ENCODE measurements around the gene SERPINI1. TPM values are rescaled to one million over a fixed set of nuclear protein-coding genes. Genes with fewer than 3 reads are reported as not detected.

SERPINI1 gene
- total and polyA plus RNA-seq, 9 of the 15 experiments (the other 6 are each of a cell fraction or from before 2014, with no cell fraction given) = 1.6 to 9.9 (median 3.5) TPM

- Histone ChIP-seq H2AFZ (ENCODE audit: low read depth, low read length) (no peak overlapping the region), H3K27me3 (ENCODE audit: control insufficient read depth in 2 of 2, insufficient read depth in 2 of 2, low read length in 2 of 2) (no peaks in the 10 kb centered on the region), H3K27ac (ENCODE audit: extremely low read depth, low read depth, low read length) (no peak overlapping the region), H3K9me1 (ENCODE audit: control insufficient read depth, insufficient read depth, low read length) (no peaks in the 10 kb centered on the region), H3K36me3 (ENCODE audit: control insufficient read depth, insufficient read depth, low read length) (no peaks in the 10 kb centered on the region), H3K79me2 (ENCODE audit: control insufficient read depth, insufficient read depth, low read length) (no peaks in the 10 kb centered on the region), H4K20me1 (replicated peaks; ENCODE audit: control insufficient read depth, insufficient read depth, low read length) (no peaks in the 10 kb centered on the region), H3K9me3 (replicated peaks; ENCODE audit: control insufficient read depth, insufficient read depth, low read depth, low read length) (no peaks in the 10 kb centered on the region), H3K4me2 (ENCODE audit: insufficient read depth, low read length) (no peak overlapping the region), H3K9ac (ENCODE audit: insufficient read depth in 1 of 2, low read depth in 2 of 2, low read length in 2 of 2) (no peak overlapping the region), H3K4me3 (no peak overlapping the region), H3K4me1 (replicated peaks in 1 of 2; ENCODE audit: control insufficient read depth in 2 of 2, insufficient read depth in 2 of 2, low read length in 2 of 2) (no peaks in the 10 kb centered on the region)
- no TSS peak for BruUV-seq (replicated peaks)
- DNase-seq (ENCODE audit: extremely low read depth in 1 of 4, low spot score in 3 of 4) (no peak), ATAC-seq (no peak), FAIRE-seq (no peak)
- ChIA-PET POLR2A (interaction anchor here (1.6 kb wide), 1 partner anchor 10 kb away, joined by 3 read pairs; no protein-coding TSS in a partner anchor), CTCF (ENCODE audit: low intra/inter-chr PET ratio) (no interaction called here)
- in situ Hi-C loops (cut with MboI) (no loop called here), intact Hi-C loops (cut with micrococcal nuclease) (loop anchor here (10.0 kb wide), 1 partner anchor 144 kb away; no protein-coding TSS in a partner anchor)
- TF ChIP-seq GTF2A2 (tag; IDR thresholded peaks at IDR 0.05) (no peak), CLOCK (CRISPR knock-in tag; IDR thresholded peaks at IDR 0.05; ENCODE audit: borderline replicate concordance) (no peak), ZNF121 (CRISPR knock-in tag; conservative IDR thresholded peaks at IDR 0.05) (no peak), NFIX (CRISPR knock-in tag; IDR thresholded peaks at IDR 0.05; ENCODE audit: low read depth) (no peak), MXI1 (IDR thresholded peaks at IDR 0.05; ENCODE audit: low read depth, low read length) (no peak), ZNF407 (IDR thresholded peaks at IDR 0.05; ENCODE audit: low read depth) (no peak), SRSF9 (IDR thresholded peaks at IDR 0.05; ENCODE audit: borderline replicate concordance, low read depth, low read length) (no peak), GATAD2B (IDR thresholded peaks at IDR 0.05; ENCODE audit: borderline replicate concordance) (no peak), HMGN3 (IDR thresholded peaks at IDR 0.05; ENCODE audit: borderline replicate concordance, extremely low read depth, insufficient read length, low read depth, low read length) (no peak), SAFB2 (IDR thresholded peaks at IDR 0.05; ENCODE audit: borderline replicate concordance, low read depth, low read length, severe bottlenecking) (no peak), NFE2 (IDR thresholded peaks at IDR 0.05; ENCODE audit: low read depth) (no peak), CBX3 (IDR thresholded peaks at IDR 0.05; ENCODE audit: borderline replicate concordance in 1 of 2, low read length in 2 of 2) (no peak)
These were observed 13.7 kb downstream of the SERPINI1 start for GRCh38 chr3:167749209-167749608.

Data from K562 (cell line).